Skin epidermis (tissue), 12 donors: ENCODE measurements around the gene AFF1.

ENCODE experiments used
- H3K27ac ChIP-seq, 21 experiments: fragments of 200-600 bp; sonication (generic) in 11 of 21; one replicate each; pipeline ENCODE4 v1.5.0; 2020; ENCODE audit warnings: mild to moderate bottlenecking in 3 of 21, inconsistent platforms in 2 of 21, moderate library complexity in 2 of 21
- H3K4me3 ChIP-seq, 7 experiments: fragments of 200-600 bp; sonication (generic) in 2 of 7; one replicate each; pipeline ENCODE4 v1.5.0; 2020; ENCODE audit warnings: inconsistent platforms in 2 of 7, mild to moderate bottlenecking in 2 of 7, moderate library complexity in 1 of 7

AFF1 gene, protein sequence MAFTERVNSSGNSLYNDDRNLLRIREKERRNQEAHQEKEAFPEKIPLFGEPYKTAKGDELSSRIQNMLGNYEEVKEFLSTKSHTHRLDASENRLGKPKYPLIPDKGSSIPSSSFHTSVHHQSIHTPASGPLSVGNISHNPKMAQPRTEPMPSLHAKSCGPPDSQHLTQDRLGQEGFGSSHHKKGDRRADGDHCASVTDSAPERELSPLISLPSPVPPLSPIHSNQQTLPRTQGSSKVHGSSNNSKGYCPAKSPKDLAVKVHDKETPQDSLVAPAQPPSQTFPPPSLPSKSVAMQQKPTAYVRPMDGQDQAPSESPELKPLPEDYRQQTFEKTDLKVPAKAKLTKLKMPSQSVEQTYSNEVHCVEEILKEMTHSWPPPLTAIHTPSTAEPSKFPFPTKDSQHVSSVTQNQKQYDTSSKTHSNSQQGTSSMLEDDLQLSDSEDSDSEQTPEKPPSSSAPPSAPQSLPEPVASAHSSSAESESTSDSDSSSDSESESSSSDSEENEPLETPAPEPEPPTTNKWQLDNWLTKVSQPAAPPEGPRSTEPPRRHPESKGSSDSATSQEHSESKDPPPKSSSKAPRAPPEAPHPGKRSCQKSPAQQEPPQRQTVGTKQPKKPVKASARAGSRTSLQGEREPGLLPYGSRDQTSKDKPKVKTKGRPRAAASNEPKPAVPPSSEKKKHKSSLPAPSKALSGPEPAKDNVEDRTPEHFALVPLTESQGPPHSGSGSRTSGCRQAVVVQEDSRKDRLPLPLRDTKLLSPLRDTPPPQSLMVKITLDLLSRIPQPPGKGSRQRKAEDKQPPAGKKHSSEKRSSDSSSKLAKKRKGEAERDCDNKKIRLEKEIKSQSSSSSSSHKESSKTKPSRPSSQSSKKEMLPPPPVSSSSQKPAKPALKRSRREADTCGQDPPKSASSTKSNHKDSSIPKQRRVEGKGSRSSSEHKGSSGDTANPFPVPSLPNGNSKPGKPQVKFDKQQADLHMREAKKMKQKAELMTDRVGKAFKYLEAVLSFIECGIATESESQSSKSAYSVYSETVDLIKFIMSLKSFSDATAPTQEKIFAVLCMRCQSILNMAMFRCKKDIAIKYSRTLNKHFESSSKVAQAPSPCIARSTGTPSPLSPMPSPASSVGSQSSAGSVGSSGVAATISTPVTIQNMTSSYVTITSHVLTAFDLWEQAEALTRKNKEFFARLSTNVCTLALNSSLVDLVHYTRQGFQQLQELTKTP

GRCh38 chr4:86934771-86935565, at the start of gene AFF1:
AFF1 (plus strand) TSS chr4:86935011; CDS start chr4:86948534, 13,523 bp downstream.
- Histone ChIP-seq H3K4me3 (peak within 1 kb of the TSS; percentile 81 to 93 (median 87)), H3K27ac (peak within 1 kb of the TSS; percentile 87 to 99 (median 98))

- Histone ChIP-seq H3K4me3 (peak overlapping the region in 1 of 7 experiments; percentile 79), H3K27ac (peak overlapping the region in 15 of 21 experiments; percentile 85 to 99 (median 94))
These were observed 44.0 kb upstream of the AFF1 start for GRCh38 chr4:86890790-86891189.

DNA sequence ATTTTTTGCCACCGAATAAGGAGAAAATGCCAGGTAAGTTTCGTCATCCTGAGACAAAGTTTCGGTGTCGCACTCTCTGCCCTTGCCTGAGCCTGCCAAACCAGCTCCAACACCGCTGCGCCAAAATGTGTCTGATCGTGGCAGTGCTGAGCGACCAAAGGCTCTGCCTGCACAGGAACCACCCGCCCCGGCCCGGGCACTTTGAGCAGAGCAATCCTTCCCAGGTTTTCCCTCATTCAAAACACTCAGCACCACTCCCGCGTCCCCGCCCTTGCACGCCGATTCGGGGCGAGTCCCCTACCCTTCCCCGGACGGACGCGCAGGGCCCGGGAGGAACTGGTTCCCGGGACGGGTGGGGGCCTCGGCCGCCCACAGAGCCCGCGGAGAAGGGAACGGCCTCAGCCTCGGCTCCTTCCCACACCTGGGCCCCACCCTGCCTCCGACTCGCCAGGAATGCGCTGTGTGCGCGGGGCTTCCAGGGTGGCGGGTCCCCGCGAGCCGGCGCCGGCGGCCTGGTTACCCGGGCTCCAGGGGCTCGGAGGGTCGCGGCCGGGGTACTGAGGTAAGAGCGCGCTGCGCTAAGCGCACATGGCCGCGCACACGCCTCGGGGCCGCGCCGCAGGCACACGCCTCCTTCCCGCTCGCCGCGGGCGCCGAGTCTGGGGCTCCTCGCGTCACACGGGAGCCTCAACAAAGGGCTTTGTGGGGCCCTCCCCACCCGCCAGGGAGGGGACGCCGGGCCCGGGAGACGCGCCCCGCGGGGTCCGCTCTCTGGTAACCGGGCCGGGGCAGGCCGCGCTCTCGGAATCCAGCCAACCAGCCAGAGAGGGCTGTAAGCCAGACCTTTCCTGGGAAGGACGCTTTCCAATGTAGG, 42.8 kb upstream of the AFF1 start, which contains the start of gene C4orf36:
C4orf36 (minus strand) TSS at position 661 of the 874 bp plus-strand sequence. CDS start 902 bp downstream, outside the sequence.
- peak within 1 kb of the TSS; percentile 85 to 99 (median 94) for H3K27ac ChIP-seq
- H3K4me3 ChIP-seq = peak within 1 kb of the TSS; percentile 51 to 79 (median 72)

DNA sequence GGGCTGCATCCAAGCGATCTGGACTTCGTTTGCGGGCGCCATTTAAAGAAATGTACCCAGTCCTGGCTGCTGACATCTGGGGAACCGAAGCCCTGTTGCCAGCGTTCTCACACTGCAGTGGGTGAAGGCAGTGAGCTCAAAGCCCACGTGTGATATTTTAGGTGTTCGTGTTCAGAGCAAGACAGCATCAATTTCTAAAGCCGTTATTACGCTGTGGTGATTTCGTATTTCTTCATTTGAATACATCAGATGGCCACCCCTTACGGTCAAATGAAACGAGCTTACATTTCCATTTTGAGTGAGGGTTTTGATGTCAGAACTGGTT, 42.2 kb upstream of the AFF1 start:
- Histone ChIP-seq H3K4me3 (peak overlapping the region; percentile 51 to 79 (median 72)), H3K27ac (peak overlapping the region; percentile 85 to 99 (median 94))

DNA sequence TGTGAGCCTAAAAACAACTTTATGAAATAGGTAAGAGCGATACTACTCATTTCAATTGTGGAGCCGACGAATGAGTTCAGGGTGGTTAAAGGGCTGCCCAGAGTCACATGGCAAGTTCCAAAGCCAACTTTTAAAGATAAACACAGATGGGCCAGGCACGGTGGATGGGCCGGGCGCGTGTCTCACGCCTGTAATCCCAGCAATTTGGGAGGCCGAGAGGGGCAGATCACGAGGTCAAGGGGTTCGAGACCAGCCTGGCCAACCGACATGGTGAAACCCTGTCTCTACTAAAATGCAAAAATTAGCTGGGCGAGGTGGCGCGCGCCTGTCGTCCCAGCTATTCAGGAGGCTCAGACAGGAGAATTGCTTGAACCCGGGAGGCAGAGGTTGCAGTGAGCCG, 41.7 kb upstream of the AFF1 start:
- H3K4me3 ChIP-seq = peak overlapping the region in 4 of 7 experiments; percentile 72 to 79 (median 76)
- peak overlapping the region in 15 of 21 experiments; percentile 85 to 99 (median 93) for H3K27ac ChIP-seq

- peak overlapping the region in 3 of 21 experiments; percentile 29 to 47 (median 39) for H3K27ac ChIP-seq
- no peak overlapping the region for H3K4me3 ChIP-seq
These were observed 40.4 kb upstream of the AFF1 start for GRCh38 chr4:86894455-86894854.

DNA sequence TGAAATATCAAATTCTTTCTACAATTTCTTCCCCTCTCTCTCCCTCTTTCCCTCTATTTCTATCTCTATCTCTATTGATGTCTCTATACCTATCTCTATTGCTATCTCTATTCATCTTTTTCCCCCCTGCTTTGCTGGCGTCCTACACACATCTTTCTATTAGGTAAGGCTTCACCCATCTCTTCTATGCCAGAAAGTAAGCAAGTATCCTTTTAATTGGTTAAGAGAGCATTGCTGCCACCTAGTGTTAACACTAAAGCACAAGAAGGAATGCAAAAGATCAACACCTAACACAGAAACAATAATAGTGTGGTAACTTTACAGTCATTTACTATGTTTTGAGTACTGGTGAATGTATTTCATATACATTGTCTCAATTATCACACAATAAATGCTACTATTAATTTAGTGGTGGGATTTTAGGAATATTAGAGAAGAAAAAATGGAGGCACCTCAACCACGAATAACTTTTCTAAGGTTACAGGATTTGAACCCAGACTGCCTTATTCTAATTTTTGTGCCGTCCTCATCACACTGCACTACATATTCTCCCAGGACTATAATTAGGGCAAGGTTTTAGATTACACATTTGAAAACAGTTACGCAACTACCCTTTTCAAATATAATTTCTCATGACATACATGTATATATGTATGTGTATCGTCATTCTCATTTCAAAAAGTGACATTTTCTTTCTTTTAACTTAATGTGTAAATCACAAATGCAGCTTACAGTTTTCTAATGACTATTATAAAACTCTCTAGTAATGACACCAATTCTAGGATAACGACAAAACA, 38.9 kb upstream of the AFF1 start:
- Histone ChIP-seq H3K27ac (no peak overlapping the region), H3K4me3 (no peak overlapping the region)

- no peak overlapping the region for H3K4me3 ChIP-seq
- H3K27ac ChIP-seq = no peak overlapping the region
These were observed 38.2 kb upstream of the AFF1 start for GRCh38 chr4:86896596-86896995.

DNA sequence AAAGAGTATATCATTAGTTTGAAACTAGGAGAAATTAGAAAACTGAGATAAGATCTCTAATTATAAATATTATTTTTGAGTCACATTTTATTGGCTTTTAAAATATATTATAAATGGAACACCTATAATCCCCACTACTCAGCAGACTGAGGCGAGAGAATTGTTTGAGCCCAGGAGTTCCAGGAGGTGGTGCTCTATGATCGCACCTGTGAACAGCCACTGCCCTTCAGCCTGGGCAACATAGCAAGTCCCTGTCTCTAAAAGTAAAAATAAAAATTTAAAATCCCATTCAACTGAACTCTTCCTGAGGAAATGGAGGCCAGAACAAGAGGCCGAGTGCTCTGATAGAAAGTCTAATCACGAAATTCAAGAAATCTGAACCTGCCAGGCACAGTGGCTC, 36.2 kb upstream of the AFF1 start:
- Histone ChIP-seq H3K4me3 (no peak overlapping the region), H3K27ac (no peak overlapping the region)

- no peak overlapping the region for H3K4me3 ChIP-seq
These were observed 32.9 kb upstream of the AFF1 start for GRCh38 chr4:86901864-86902263.

DNA sequence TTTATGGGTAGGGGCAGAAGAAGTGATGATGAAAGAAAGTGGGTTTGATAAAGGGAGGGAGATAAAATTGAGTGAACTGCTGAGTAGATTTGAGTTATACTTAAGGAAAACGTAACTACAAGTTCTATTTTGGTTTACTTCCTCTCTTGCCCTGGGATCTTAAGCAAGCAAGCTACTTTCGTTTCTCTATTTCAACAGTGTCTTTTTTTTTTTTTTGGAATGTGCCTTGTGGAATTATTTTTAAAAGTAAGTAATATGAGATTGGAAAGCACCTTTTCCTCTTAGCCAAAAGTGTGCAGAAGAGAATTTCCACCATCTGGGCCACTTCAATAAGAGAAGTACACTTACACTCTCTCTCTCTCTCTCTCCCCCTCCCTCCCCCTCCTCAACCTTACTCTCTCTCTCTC, 26.6 kb upstream of the AFF1 start:
- H3K4me3 ChIP-seq = no peak overlapping the region
- peak overlapping the region in 11 of 21 experiments; percentile 8 to 73 (median 50) for H3K27ac ChIP-seq

More at GRCh38 chr4:86901864-86902263, 32.9 kb upstream of the AFF1 start:
- H3K27ac ChIP-seq = no peak overlapping the region

- peak overlapping the region in 5 of 21 experiments; percentile 2 to 73 (median 31) for H3K27ac ChIP-seq
- H3K4me3 ChIP-seq = no peak overlapping the region
These were observed 25.1 kb upstream of the AFF1 start for GRCh38 chr4:86909546-86910295.

DNA sequence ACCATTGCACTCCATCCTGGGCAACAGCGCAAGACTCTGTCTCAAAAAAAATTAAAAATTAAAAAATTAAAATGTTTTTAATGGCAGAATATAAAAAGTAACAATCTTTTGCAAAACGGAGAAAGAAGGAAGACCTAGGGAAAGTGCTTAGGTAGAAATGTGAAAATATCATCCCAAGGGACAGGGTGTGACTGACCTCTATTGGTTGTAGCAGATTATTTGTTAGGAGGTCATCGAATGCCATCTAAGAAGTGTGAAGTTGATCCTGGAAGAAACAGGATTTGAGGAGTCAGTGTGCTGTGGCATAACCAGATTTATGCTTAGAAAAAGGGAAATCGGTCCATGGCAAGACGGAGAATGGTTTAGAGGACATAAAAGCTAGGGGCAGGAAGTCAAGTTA, 24.4 kb upstream of the AFF1 start:
- peak overlapping the region in 2 of 21 experiments; percentile 24 to 73 for H3K27ac ChIP-seq
- H3K4me3 ChIP-seq = no peak overlapping the region

GRCh38 chr4:86910820-86911684, 23.8 kb upstream of the AFF1 start:
- Histone ChIP-seq H3K4me3 (no peak overlapping the region), H3K27ac (peak overlapping the region in 5 of 21 experiments; percentile 9 to 73 (median 25))

DNA sequence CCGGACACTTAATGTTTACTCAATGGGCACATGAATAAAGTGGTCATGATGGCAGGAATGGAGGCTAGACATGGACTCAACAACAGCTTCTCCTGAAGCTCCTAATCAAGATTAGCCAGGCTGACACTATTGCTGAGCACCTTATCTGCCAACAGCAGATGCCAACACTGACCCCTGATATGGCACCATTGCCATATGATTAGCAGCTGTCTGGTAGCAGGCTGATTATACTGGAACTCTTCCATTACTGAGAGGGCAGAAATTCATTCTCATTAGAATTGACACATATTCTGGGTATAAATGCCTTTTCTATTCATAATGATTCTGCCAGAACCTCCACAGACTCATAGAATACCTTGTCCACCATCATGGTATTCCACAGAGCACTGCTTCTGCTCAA, 18.4 kb upstream of the AFF1 start:
- no peak overlapping the region for H3K27ac ChIP-seq
- H3K4me3 ChIP-seq = no peak overlapping the region
